Measurements from ENCODE around the gene PLAU. TPM values are rescaled to one million over a fixed set of nuclear protein-coding genes. Genes with fewer than 3 reads are reported as not detected.

Gene PLAU
- total and polyA plus RNA-seq, 8 donors: 5.5 to 39.5 (median 9.9) TPM; not detected in 1

- Histone ChIP-seq H3K4me3 (no peak overlapping the region), H3K9me3 (no peaks in the 10 kb centered on the region), H3K4me1 (peaks cover 31 to 92% (median 68%) of the 10 kb centered on the region in 4 donors), H3K27ac (peak overlapping the region in 3 of 5 donors; percentile 14 to 77 (median 61)), H3K36me3 (peaks cover 20 to 75% (median 60%) of the 10 kb centered on the region in 4 donors), H3K27me3 (no peaks in the 10 kb centered on the region)
- TF ChIP-seq CTCF (IDR thresholded peaks at IDR 0.05) (no peak), POLR2AphosphoS5 (IDR thresholded peaks at IDR 0.05) (no peak), EP300 (IDR thresholded peaks at IDR 0.05) (no peak), POLR2A (IDR thresholded peaks at IDR 0.05) (no peak)
- intact Hi-C loops (cut with DNase I; ENCODE audit: low total_unique reads): no loop called here
- no peak for DNase-seq
- WGBS, 5 donors: 89 to 97% (median 95%) methylated on average over 4 of the region's 4 CpGs
Observed at GRCh38 chr10:73864229-73864628, 46.7 kb upstream of the PLAU start.

- Histone ChIP-seq H3K4me3 (peak overlapping the region in 2 of 4 donors; percentile 13 to 25), H3K27me3 (no peaks in the 10 kb centered on the region), H3K9me3 (no peaks in the 10 kb centered on the region), H3K27ac (peak overlapping the region; percentile 0 to 77 (median 72)), H3K36me3 (peaks cover 12 to 74% (median 59%) of the 10 kb centered on the region in 4 donors), H3K4me1 (peaks cover 30 to 92% (median 65%) of the 10 kb centered on the region in 4 donors)
- 73 to 89% (median 83%) methylated on average over 5 to 8 of the region's 8 CpGs for WGBS, 5 donors
- no peak for DNase-seq
- TF ChIP-seq EP300 (IDR thresholded peaks at IDR 0.05) (no peak), POLR2A (IDR thresholded peaks at IDR 0.05) (no peak), POLR2AphosphoS5 (IDR thresholded peaks at IDR 0.05) (no peak), CTCF (IDR thresholded peaks at IDR 0.05) (no peak)
- intact Hi-C loops (cut with DNase I; ENCODE audit: low total_unique reads): no loop called here
Observed at GRCh38 chr10:73865107-73865458, 45.8 kb upstream of the PLAU start.

GRCh38 chr10:73865459-73866442 lies 45.2 kb upstream of the PLAU start:
- Histone ChIP-seq H3K4me1 (peaks cover 32 to 95% (median 65%) of the 10 kb centered on the region in 4 donors), H3K27me3 (no peaks in the 10 kb centered on the region), H3K36me3 (peaks cover 13 to 74% (median 59%) of the 10 kb centered on the region in 4 donors), H3K9me3 (no peaks in the 10 kb centered on the region), H3K27ac (peak overlapping the region; percentile 3 to 77 (median 72)), H3K4me3 (peak overlapping the region in 2 of 4 donors; percentile 13 to 25)
- TF ChIP-seq EP300 (IDR thresholded peaks at IDR 0.05) (no peak), CTCF (IDR thresholded peaks at IDR 0.05) (no peak), POLR2A (IDR thresholded peaks at IDR 0.05) (no peak), POLR2AphosphoS5 (IDR thresholded peaks at IDR 0.05) (no peak)
- intact Hi-C loops (cut with DNase I; ENCODE audit: low total_unique reads): no loop called here
- 47 to 70% (median 63%) methylated on average over 8 to 11 of the region's 11 CpGs for WGBS, 5 donors
- peak in 1 of 2 donors; percentile 67 for DNase-seq

GRCh38 chr10:73866621-73867020 lies 44.3 kb upstream of the PLAU start:
- H3K4me1 ChIP-seq: peaks cover 41 to 100% (median 69%) of the 10 kb centered on the region in 4 donors
- H3K4me3 ChIP-seq: no peak overlapping the region
- H3K27ac ChIP-seq: peak overlapping the region in 4 of 5 donors; percentile 40 to 77 (median 68)
- TF ChIP-seq POLR2A (IDR thresholded peaks at IDR 0.05): no peak
- TF ChIP-seq CTCF (IDR thresholded peaks at IDR 0.05): no peak
- TF ChIP-seq EP300 (IDR thresholded peaks at IDR 0.05): no peak
- no peak for TF ChIP-seq POLR2AphosphoS5 (IDR thresholded peaks at IDR 0.05)
- H3K36me3 ChIP-seq: peaks cover 14 to 77% (median 58%) of the 10 kb centered on the region in 4 donors
- intact Hi-C loops (cut with DNase I; ENCODE audit: low total_unique reads): no loop called here
- no peak for DNase-seq
- no peaks in the 10 kb centered on the region for H3K27me3 ChIP-seq
- 75 to 92% (median 87%) methylated on average over 7 of the region's 7 CpGs for WGBS, 5 donors
- no peaks in the 10 kb centered on the region for H3K9me3 ChIP-seq

Data from stomach (tissue), 9 donors.